Pancreas (tissue), 10 donors: ENCODE results near the gene AQP4. TPM values are rescaled to one million over a fixed set of nuclear protein-coding genes. Genes with fewer than 3 reads are reported as not detected.

Source experiments
- ATAC-seq, 4 donors: fragments of 200-7000 bp; cut with Tn5 transposase; one replicate each; pipeline versions ENCODE4 v1.8.0 to v1.9.1; 2020; ENCODE audit warnings: mild to moderate bottlenecking in 4 of 4, moderate library complexity in 4 of 4
- DNase-seq, 6 donors: peaks; one replicate each; pipeline ENCODE4 v3.0.0-alpha.2; 2020
- FAIRE-seq: peaks from 2 replicates; lab custom pipeline; 2012; peaks lifted over from hg19 to GRCh38; lab: Jason Lieb, UNC
- H3K27ac ChIP-seq, 4 donors: fragments of 200-600 bp; sonication (generic); 1 replicate in 3 of 4; 2 replicates in 1 of 4; pipeline versions ENCODE4 v1.5.0 to v1.8.0; 2020
- H3K27me3 ChIP-seq, 4 donors: fragments of 200-600 bp; one replicate each; pipeline ENCODE4 v1.8.0; 2021
- H3K36me3 ChIP-seq, 3 donors: fragments of 200-600 bp; sonication (generic) in 1 of 3; one replicate each; pipeline versions ENCODE4 v1.5.0 to v1.8.0; 2020 to 2021
- H3K4me1 ChIP-seq, 3 donors: fragments of 200-600 bp; one replicate each; pipeline ENCODE4 v1.8.0; 2021
- H3K4me3 ChIP-seq, 4 donors: fragments of 200-600 bp; sonication (generic) in 2 of 4; one replicate each; pipeline versions ENCODE4 v1.5.0 to v1.8.0; 2020 to 2021
- H3K9me3 ChIP-seq, 4 donors: fragments of 200-600 bp; one replicate each; pipeline ENCODE4 v1.8.0; 2021
- WGBS, 2 donors: extraction: QIAGEN DNeasy Blood & Tissue Kit; methylation state at CpG; one replicate each; pipeline ENCODE4 v1.1.7; 2013; 5-methylcytosine and 5-hydroxymethylcytosine counted together
- intact Hi-C, 3 donors: fragments of 100-400 bp; cut with DNase I; formaldehyde crosslinking; loops; one replicate each; pipeline versions ENCODE4 v1.11.1 to v1.14.2; 2022
- polyA plus RNA-seq, 2 donors: library from polyadenylated mRNA; stranded (reverse); fragments of 200-250 nt; gene quantifications; one replicate each; pipeline ENCODE4 v1.2.3, GENCODE V29; 2013
- total RNA-seq, 6 donors: library from RNA; stranded (reverse); fragmentation: NEBNext Ultra II Directional in 4 of 6; extraction: Animal tissue kit (Norgen Biotek cat#: 25700) in 4 of 6; gene quantifications; one replicate each; pipeline versions ENCODE4 v1.2.1 to v1.2.4, GENCODE V29; 2021 to 2023
- TF ChIP-seq, protein P1 (sequence below), 4 donors: fragments of 200-600 bp; sonication (generic) in 3 of 4; IDR thresholded peaks; one replicate each; pipeline versions ENCODE4 v1.5.0 to v1.8.0; 2021; ENCODE audit warnings: antibody characterized with exemption in 4 of 4
- donor health status: healthy with polysubstance abuse.
- donor health status: DM: no; HTN: no; CAD: no; lungs with moderate emphysema.
- donor health status: DM: no; HTN: no; CAD: no.
- donor health status: control.
- donor health status: control.
- donor health status: Bipolar disorder and iron deficiency.
- donor health status: DM: yes; HTN: yes; CAD: no.
- donor health status: DM: no; HTN: no; CAD: no.
- donor health status: DM: no; HTN: no; CAD: no.
- donor health status: DM: yes; HTN: yes; CAD: no.

AQP4 gene
- total and polyA plus RNA-seq, 8 donors = 0.15 to 0.78 (median 0.45) TPM

DNA sequence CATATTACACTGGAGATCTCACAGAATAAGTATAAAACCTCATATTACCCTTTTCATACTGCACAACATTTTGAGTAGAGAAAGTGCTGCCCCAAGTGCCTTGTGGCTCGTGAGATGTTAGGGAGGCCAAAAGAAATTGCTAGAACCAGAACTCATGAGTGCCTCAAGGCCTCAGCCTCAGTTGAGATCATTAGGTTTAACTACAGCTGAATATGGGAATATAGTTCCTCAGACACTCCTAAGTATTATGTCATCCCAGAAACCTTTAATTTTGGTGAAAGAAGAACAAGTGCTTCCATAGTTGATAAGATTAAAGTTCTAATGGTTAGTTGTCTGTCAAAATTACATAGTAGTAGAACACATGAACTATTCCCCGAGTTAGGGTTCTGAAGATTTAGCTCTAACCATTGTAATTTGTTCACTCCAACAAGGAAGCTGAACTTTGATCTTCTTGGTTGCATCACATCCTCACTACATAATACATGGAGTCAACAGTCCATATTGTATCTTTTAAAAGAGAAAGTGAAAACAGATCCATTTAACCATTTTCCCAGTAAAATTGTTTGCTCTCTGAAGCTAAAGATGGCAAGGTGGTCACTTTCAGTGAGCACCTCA lies 9.6 kb upstream of the AQP4 start:
- no peaks in the 10 kb centered on the region for H3K27me3 ChIP-seq
- ATAC-seq (peak in 1 of 4 donors; percentile 27), FAIRE-seq (no peak), DNase-seq (no peak)
- TF ChIP-seq, protein P1, sequence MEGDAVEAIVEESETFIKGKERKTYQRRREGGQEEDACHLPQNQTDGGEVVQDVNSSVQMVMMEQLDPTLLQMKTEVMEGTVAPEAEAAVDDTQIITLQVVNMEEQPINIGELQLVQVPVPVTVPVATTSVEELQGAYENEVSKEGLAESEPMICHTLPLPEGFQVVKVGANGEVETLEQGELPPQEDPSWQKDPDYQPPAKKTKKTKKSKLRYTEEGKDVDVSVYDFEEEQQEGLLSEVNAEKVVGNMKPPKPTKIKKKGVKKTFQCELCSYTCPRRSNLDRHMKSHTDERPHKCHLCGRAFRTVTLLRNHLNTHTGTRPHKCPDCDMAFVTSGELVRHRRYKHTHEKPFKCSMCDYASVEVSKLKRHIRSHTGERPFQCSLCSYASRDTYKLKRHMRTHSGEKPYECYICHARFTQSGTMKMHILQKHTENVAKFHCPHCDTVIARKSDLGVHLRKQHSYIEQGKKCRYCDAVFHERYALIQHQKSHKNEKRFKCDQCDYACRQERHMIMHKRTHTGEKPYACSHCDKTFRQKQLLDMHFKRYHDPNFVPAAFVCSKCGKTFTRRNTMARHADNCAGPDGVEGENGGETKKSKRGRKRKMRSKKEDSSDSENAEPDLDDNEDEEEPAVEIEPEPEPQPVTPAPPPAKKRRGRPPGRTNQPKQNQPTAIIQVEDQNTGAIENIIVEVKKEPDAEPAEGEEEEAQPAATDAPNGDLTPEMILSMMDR (IDR thresholded peaks at IDR 0.05) = no peak
- 60 to 63% methylated on average over 2 of the region's 2 CpGs for WGBS, 2 donors
- no peaks in the 10 kb centered on the region for H3K4me1 ChIP-seq
- no peaks in the 10 kb centered on the region for H3K36me3 ChIP-seq
- intact Hi-C loops = loop anchor here in 1 of 3 donors (10.0 kb wide), 1 partner anchor 190 kb away; no protein-coding TSS in a partner anchor
- no peak overlapping the region for H3K27ac ChIP-seq
- H3K9me3 ChIP-seq = no peaks in the 10 kb centered on the region
- H3K4me3 ChIP-seq = no peak overlapping the region

DNA sequence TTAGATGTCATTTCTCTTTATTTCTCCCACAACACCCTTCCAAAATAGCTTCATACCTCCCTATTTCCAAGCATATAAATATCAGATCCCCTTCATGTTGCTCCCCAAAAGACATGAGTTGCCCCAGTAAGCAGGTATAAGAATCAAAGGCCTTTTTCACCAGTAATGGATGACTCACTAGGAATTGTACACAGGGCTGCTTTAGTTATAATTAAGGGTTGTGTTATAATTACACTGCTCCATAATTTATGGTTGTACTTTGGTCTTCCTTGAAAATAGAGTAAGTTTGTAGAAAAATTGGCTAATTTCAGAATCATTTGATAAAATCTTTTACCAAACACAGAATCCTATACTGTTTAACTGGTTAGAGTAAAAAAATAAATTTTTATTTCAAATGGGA lies 8.8 kb upstream of the AQP4 start:
- H3K27ac ChIP-seq = no peak overlapping the region
- FAIRE-seq = no peak
- intact Hi-C loops = loop anchor here in 1 of 3 donors (10.0 kb wide), 1 partner anchor 189 kb away; no protein-coding TSS in a partner anchor
- DNase-seq = no peak
- no peaks in the 10 kb centered on the region for H3K4me1 ChIP-seq
- no peak for ATAC-seq
- TF ChIP-seq, protein P1 (IDR thresholded peaks at IDR 0.05) = no peak
- H3K36me3 ChIP-seq = no peaks in the 10 kb centered on the region
- no peaks in the 10 kb centered on the region for H3K27me3 ChIP-seq
- no peaks in the 10 kb centered on the region for H3K9me3 ChIP-seq
- no peak overlapping the region for H3K4me3 ChIP-seq

DNA sequence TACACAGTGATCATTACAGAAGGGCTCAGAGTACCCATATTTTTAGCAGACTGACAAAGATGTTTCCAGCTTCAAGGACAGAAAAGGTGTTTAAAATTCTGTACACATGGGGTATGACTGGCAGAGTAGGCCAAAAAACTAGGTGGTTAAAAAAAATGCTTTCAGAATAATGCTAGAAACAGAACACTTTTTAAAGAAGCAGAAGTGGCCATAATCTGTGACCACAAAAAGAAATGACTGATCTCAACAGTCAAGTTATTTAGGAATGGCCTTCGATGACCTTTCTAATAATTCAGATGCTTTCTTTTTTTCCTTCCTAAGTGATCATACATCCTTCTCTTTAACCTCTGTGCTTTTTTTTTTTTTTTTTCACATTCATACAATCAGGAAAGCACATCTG lies 4.1 kb upstream of the AQP4 start:
- no peaks in the 10 kb centered on the region for H3K36me3 ChIP-seq
- intact Hi-C loops = loop anchor here in 1 of 3 donors (10.0 kb wide), 1 partner anchor 185 kb away; no protein-coding TSS in a partner anchor
- ATAC-seq (no peak), FAIRE-seq (no peak), DNase-seq (no peak)
- TF ChIP-seq, protein P1 (IDR thresholded peaks at IDR 0.05) = no peak
- H3K4me3 ChIP-seq = no peak overlapping the region
- no peaks in the 10 kb centered on the region for H3K9me3 ChIP-seq
- no peak overlapping the region for H3K27ac ChIP-seq
- no peaks in the 10 kb centered on the region for H3K4me1 ChIP-seq
- no peaks in the 10 kb centered on the region for H3K27me3 ChIP-seq
- WGBS, 2 donors = 80 to 90% methylated on average over 1 of the region's 1 CpG

DNA sequence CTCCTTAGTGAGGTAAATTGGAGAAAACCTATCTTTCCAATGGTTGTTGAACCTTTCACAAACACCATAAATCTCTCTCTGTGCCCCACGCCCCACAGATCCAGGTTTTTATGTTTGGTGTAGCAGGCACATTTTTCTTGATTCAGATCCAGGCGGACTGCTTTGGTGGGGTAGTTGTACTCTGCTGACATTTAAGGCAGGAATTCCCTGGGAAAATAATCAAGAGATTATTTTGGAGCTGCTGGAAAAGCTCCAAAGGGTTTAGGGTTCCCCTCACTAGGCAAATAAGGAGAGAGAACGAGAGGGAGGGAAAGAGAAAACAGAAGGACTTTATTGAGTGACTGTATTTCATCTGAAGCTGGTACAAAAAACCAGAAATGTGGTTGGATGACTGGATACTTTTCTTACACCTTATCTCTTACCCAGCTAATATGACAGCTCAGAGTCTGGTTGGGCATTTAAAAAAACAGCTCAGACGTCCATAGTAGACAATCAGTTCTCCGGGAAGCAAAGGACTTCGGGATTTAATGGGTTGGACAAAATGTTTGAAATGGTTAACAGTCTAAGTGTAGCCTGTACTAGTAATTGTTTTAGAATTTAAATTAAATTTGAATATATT lies 3.6 kb upstream of the AQP4 start:
- no peaks in the 10 kb centered on the region for H3K36me3 ChIP-seq
- no peak for FAIRE-seq
- TF ChIP-seq, protein P1 (IDR thresholded peaks at IDR 0.05) = no peak
- H3K4me1 ChIP-seq = no peaks in the 10 kb centered on the region
- DNase-seq = no peak
- ATAC-seq = peak in 1 of 4 donors; percentile 25
- no peak overlapping the region for H3K27ac ChIP-seq
- H3K9me3 ChIP-seq = no peaks in the 10 kb centered on the region
- 37 to 38% methylated on average over 6 of the region's 6 CpGs for WGBS, 2 donors
- intact Hi-C loops = no loop called here
- H3K4me3 ChIP-seq = no peak overlapping the region
- H3K27me3 ChIP-seq = no peaks in the 10 kb centered on the region

DNA sequence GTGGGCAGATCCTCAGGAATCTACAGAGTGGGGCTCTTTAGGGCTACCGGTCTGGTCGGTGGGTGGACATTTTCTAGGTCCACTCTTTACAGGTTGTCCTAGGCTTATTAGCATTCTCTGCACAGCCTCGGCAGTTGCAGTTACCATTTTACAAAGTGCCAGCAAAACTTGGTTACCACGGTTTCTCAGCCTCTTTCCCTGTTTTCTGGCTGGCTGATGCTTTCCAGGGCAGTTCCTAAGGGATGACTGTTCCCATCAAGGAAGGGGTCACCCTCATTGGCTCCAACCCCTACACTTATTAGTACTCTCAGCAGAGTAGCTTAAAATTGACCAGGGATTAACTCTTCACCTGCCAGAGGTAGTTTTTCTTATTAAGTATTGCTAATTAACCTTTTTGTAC lies 2.0 kb upstream of the AQP4 start:
- Histone ChIP-seq H3K9me3 (no peaks in the 10 kb centered on the region), H3K4me1 (no peaks in the 10 kb centered on the region), H3K27me3 (no peaks in the 10 kb centered on the region), H3K36me3 (no peaks in the 10 kb centered on the region), H3K27ac (no peak overlapping the region), H3K4me3 (no peak overlapping the region)
- no peak for DNase-seq
- FAIRE-seq = no peak
- no peak for ATAC-seq
- 66 to 87% methylated on average over 4 of the region's 4 CpGs for WGBS, 2 donors
- intact Hi-C loops = no loop called here
- TF ChIP-seq, protein P1 (IDR thresholded peaks at IDR 0.05) = no peak
